ENCODE data around the gene CCDC18. TPM values are rescaled to one million over a fixed set of nuclear protein-coding genes. Genes with fewer than 3 reads are reported as not detected.

CCDC18 gene
- total RNA-seq, 1 donor from 2014 or later = 7.9 TPM

DNA sequence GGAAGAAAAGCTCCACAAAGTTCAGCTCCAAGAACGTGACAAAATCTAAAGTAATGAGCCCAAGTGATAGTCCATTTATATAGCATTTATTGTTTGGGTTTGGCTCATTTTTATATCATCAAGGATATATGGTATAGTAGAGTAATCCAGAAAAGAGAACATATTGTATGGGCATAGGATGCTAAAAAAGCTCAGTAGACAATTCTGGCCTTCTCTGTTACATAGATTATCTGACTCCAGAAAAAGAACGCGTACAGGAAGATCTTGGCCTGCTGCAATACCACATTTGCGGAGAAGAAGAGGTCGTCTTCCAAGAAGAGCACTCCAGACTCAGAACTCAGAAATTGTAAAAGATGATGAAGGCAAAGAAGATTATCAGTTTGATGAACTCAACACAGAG lies 44.1 kb upstream of the CCDC18 start:
- Histone ChIP-seq H3K4me3 (ENCODE audit: insufficient read depth, low read depth, low read length) (no peak overlapping the region), H3K4me1 (ENCODE audit: insufficient read depth, low read length) (no peaks in the 10 kb centered on the region), H4K20me1 (ENCODE audit: insufficient read depth, low read length) (no peaks in the 10 kb centered on the region), H3K79me2 (ENCODE audit: insufficient read depth, low read length) (no peaks in the 10 kb centered on the region), H3K27me3 (ENCODE audit: insufficient read depth, low read length) (no peaks in the 10 kb centered on the region), H3K9ac (ENCODE audit: low read length) (no peak overlapping the region), H3K27ac (ENCODE audit: low read depth, low read length) (no peak overlapping the region), H3K4me2 (ENCODE audit: low read length) (no peak overlapping the region), H3K9me3 (ENCODE audit: insufficient read depth, low read depth, low read length) (no peaks in the 10 kb centered on the region), H2AFZ (ENCODE audit: low read depth, low read length) (no peak overlapping the region), H3K36me3 (ENCODE audit: insufficient read depth, low read length) (peaks cover 28% of the 10 kb centered on the region)
- FAIRE-seq (no peak), DNase-seq (ENCODE audit: low read depth) (no peak)
- Mint-ChIP-seq H3K4me3 (ENCODE audit: unreplicated experiment) (no peak overlapping the region), H3K4me1 (ENCODE audit: low read depth, unreplicated experiment) (peaks cover 5% of the 10 kb centered on the region), H3K27ac (ENCODE audit: unreplicated experiment) (no peak overlapping the region), H3K27me3 (ENCODE audit: low read depth, unreplicated experiment) (no peaks in the 10 kb centered on the region), H3K36me3 (ENCODE audit: low read depth, unreplicated experiment) (peaks cover 5% of the 10 kb centered on the region), H3K9me3 (ENCODE audit: unreplicated experiment) (no peaks in the 10 kb centered on the region)
- TF ChIP-seq EZH2 (IDR thresholded peaks at IDR 0.05; ENCODE audit: insufficient read depth, low read length) = no peak
- TF ChIP-seq, protein P1, sequence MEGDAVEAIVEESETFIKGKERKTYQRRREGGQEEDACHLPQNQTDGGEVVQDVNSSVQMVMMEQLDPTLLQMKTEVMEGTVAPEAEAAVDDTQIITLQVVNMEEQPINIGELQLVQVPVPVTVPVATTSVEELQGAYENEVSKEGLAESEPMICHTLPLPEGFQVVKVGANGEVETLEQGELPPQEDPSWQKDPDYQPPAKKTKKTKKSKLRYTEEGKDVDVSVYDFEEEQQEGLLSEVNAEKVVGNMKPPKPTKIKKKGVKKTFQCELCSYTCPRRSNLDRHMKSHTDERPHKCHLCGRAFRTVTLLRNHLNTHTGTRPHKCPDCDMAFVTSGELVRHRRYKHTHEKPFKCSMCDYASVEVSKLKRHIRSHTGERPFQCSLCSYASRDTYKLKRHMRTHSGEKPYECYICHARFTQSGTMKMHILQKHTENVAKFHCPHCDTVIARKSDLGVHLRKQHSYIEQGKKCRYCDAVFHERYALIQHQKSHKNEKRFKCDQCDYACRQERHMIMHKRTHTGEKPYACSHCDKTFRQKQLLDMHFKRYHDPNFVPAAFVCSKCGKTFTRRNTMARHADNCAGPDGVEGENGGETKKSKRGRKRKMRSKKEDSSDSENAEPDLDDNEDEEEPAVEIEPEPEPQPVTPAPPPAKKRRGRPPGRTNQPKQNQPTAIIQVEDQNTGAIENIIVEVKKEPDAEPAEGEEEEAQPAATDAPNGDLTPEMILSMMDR (IDR thresholded peaks at IDR 0.05; ENCODE audit: insufficient read depth, low read depth, low read length) = no peak

DNA sequence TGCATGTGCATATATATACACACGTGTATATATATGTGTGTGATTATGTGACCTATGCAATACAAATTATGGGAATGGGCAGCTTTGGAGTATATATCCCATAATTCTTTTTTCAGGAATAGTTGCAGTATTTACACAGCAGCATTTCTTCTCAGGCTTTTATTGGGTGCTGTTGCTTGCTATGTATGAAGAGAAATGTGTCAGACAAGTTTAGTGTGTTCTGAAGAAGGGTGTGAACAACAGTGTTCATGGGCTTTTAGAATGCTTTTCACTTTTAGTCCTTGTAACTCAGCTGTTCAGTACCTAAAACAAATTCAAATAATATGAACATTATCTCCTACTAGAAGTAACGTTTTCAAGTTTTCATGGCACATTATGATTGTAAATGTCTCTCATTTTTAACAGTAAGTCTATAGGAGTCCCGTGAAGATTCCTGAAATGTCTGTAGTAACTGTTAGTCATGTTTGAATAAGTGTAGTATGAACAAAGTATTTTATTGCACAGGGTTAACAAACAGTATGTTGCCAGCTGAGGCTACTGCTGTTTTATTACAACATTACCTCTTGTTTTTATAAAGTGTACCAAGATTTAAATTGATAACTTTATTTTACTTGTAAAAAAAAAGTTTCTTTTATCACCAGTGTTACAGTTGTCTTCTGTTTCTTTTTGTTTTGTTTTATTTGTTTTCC lies 42.8 kb upstream of the CCDC18 start:
- Histone ChIP-seq H3K4me1 (ENCODE audit: insufficient read depth, low read length) (no peaks in the 10 kb centered on the region), H4K20me1 (ENCODE audit: insufficient read depth, low read length) (no peaks in the 10 kb centered on the region), H3K27me3 (ENCODE audit: insufficient read depth, low read length) (no peaks in the 10 kb centered on the region), H3K9ac (ENCODE audit: low read length) (no peak overlapping the region), H3K4me3 (ENCODE audit: insufficient read depth, low read depth, low read length) (no peak overlapping the region), H3K4me2 (ENCODE audit: low read length) (no peak overlapping the region), H3K27ac (ENCODE audit: low read depth, low read length) (no peak overlapping the region), H3K79me2 (ENCODE audit: insufficient read depth, low read length) (no peaks in the 10 kb centered on the region), H2AFZ (ENCODE audit: low read depth, low read length) (no peak overlapping the region), H3K36me3 (ENCODE audit: insufficient read depth, low read length) (peaks cover 28% of the 10 kb centered on the region), H3K9me3 (ENCODE audit: insufficient read depth, low read depth, low read length) (no peaks in the 10 kb centered on the region)
- H3K4me3 Mint-ChIP-seq (ENCODE audit: unreplicated experiment) = no peak overlapping the region
- H3K4me1 Mint-ChIP-seq (ENCODE audit: low read depth, unreplicated experiment) = peaks cover 11% of the 10 kb centered on the region
- H3K27ac Mint-ChIP-seq (ENCODE audit: unreplicated experiment) = no peak overlapping the region
- no peak for DNase-seq (ENCODE audit: low read depth)
- no peaks in the 10 kb centered on the region for H3K27me3 Mint-ChIP-seq (ENCODE audit: low read depth, unreplicated experiment)
- no peaks in the 10 kb centered on the region for H3K9me3 Mint-ChIP-seq (ENCODE audit: unreplicated experiment)
- no peak for FAIRE-seq
- TF ChIP-seq, protein P1 (IDR thresholded peaks at IDR 0.05; ENCODE audit: insufficient read depth, low read depth, low read length) = no peak
- TF ChIP-seq EZH2 (IDR thresholded peaks at IDR 0.05; ENCODE audit: insufficient read depth, low read length) = no peak
- H3K36me3 Mint-ChIP-seq (ENCODE audit: low read depth, unreplicated experiment) = peaks cover 7% of the 10 kb centered on the region

DNA sequence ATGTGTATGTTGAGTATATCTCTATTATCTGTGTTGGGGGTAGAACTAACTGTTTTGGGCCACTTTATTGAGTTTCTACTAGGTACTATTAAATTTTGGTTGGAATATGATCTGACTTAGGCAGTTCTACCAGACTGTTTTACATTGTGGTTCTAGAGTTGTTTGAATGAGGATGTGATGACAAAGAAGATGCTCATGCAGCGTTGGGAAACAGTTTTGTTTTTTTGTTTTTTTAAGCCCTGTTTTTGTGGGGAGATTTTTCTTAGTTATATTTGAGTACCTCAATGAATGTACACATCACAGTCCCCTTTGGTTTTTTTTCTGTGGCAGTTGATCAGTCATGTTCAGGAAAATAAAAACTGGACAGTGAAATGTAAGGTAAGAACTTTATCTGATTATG lies 40.4 kb upstream of the CCDC18 start:
- no peaks in the 10 kb centered on the region for H3K9me3 Mint-ChIP-seq (ENCODE audit: unreplicated experiment)
- H3K4me3 Mint-ChIP-seq (ENCODE audit: unreplicated experiment) = no peak overlapping the region
- H3K27ac ChIP-seq (ENCODE audit: low read depth, low read length) = no peak overlapping the region
- DNase-seq (ENCODE audit: low read depth) = no peak
- no peaks in the 10 kb centered on the region for H3K4me1 ChIP-seq (ENCODE audit: insufficient read depth, low read length)
- no peak overlapping the region for H3K9ac ChIP-seq (ENCODE audit: low read length)
- H3K4me2 ChIP-seq (ENCODE audit: low read length) = no peak overlapping the region
- TF ChIP-seq EZH2 (IDR thresholded peaks at IDR 0.05; ENCODE audit: insufficient read depth, low read length) = no peak
- TF ChIP-seq, protein P1 (IDR thresholded peaks at IDR 0.05; ENCODE audit: insufficient read depth, low read depth, low read length) = no peak
- no peak overlapping the region for H3K27ac Mint-ChIP-seq (ENCODE audit: unreplicated experiment)
- H3K4me1 Mint-ChIP-seq (ENCODE audit: low read depth, unreplicated experiment) = peaks cover 17% of the 10 kb centered on the region
- peaks cover 21% of the 10 kb centered on the region for H3K36me3 ChIP-seq (ENCODE audit: insufficient read depth, low read length)
- peaks cover 7% of the 10 kb centered on the region for H3K36me3 Mint-ChIP-seq (ENCODE audit: low read depth, unreplicated experiment)
- H2AFZ ChIP-seq (ENCODE audit: low read depth, low read length) = no peak overlapping the region
- H3K9me3 ChIP-seq (ENCODE audit: insufficient read depth, low read depth, low read length) = no peaks in the 10 kb centered on the region
- FAIRE-seq = no peak
- no peaks in the 10 kb centered on the region for H3K79me2 ChIP-seq (ENCODE audit: insufficient read depth, low read length)
- no peaks in the 10 kb centered on the region for H4K20me1 ChIP-seq (ENCODE audit: insufficient read depth, low read length)
- H3K4me3 ChIP-seq (ENCODE audit: insufficient read depth, low read depth, low read length) = no peak overlapping the region
- H3K27me3 Mint-ChIP-seq (ENCODE audit: low read depth, unreplicated experiment) = no peaks in the 10 kb centered on the region
- no peaks in the 10 kb centered on the region for H3K27me3 ChIP-seq (ENCODE audit: insufficient read depth, low read length)

All from astrocyte (in vitro differentiated cells and primary cell).